Activated T-helper 2 cell treated with anti-CD3 and anti-CD28 coated beads, Interferon-gamma antibody, Interleukin-2, Interleukin-4, amounts not matched to agents 10 μg/mL and 5 μg/mL and 100 μg/mL, durations not matched to agents 14 hours and 24 hours and 36 hours (primary cell): ENCODE data around the gene CHST8. TPM values are rescaled to one million over a fixed set of nuclear protein-coding genes. Genes with fewer than 3 reads are reported as not detected.

Experiments
- DNase-seq: peaks from one replicate; pipeline ENCODE4 v3.0.0; 2021; ENCODE audit warnings: low spot score
- H3K27ac Mint-ChIP-seq: one replicate; pipeline ENCODE4 v1.8.0; 2021; ENCODE audit warnings: mixed read lengths
- H3K27me3 Mint-ChIP-seq: one replicate; pipeline ENCODE4 v1.8.0; 2021; ENCODE audit warnings: low read depth, mixed read lengths
- H3K36me3 Mint-ChIP-seq: one replicate; pipeline ENCODE4 v1.8.0; 2021; ENCODE audit warnings: low read depth, mixed read lengths
- H3K4me1 Mint-ChIP-seq: one replicate; pipeline ENCODE4 v1.8.0; 2021; ENCODE audit warnings: low read depth, mixed read lengths
- H3K4me3 Mint-ChIP-seq: one replicate; pipeline ENCODE4 v1.8.0; 2021; ENCODE audit warnings: low read depth, mild to moderate bottlenecking, moderate library complexity, mixed read lengths
- H3K9me3 Mint-ChIP-seq: one replicate; pipeline ENCODE4 v1.8.0; 2021; ENCODE audit warnings: mixed read lengths
- intact Hi-C: fragments of 100-400 bp; cut with micrococcal nuclease; formaldehyde crosslinking; loops from one replicate; pipeline ENCODE4 v1.15.1; 2023
- total RNA-seq: library from RNA; stranded (reverse); gene quantifications from 2 replicates; pipeline ENCODE4 v1.2.3, GENCODE V29; 2022

CHST8 gene
- total RNA-seq, 1 donor from 2014 or later = not detected

DNA sequence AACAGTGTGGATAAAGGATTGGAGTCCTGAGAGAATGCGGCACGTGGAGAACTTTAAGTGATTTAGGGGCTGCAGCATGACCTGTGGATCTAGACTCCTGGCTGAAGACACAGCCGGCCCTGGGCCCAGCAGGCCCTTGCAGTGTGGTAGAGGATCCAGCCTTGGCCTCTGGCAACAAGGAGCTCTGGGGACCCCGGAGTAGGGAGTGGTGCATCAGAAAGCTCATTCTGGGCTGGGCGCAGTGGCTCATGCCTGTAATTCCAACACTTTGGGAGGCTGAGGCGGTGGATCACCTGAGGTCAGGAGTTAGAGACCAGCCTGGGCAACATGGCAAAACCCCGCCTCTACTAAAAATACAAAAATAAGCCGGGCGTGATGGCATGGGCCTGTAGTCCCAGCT is 76.0 kb downstream of the CHST8 start:
- intact Hi-C loops = no loop called here
- Mint-ChIP-seq H3K4me1 (no peaks in the 10 kb centered on the region), H3K9me3 (no peaks in the 10 kb centered on the region), H3K4me3 (no peak overlapping the region), H3K27ac (no peak overlapping the region), H3K36me3 (no peaks in the 10 kb centered on the region), H3K27me3 (no peaks in the 10 kb centered on the region)
- DNase-seq = no peak

DNA sequence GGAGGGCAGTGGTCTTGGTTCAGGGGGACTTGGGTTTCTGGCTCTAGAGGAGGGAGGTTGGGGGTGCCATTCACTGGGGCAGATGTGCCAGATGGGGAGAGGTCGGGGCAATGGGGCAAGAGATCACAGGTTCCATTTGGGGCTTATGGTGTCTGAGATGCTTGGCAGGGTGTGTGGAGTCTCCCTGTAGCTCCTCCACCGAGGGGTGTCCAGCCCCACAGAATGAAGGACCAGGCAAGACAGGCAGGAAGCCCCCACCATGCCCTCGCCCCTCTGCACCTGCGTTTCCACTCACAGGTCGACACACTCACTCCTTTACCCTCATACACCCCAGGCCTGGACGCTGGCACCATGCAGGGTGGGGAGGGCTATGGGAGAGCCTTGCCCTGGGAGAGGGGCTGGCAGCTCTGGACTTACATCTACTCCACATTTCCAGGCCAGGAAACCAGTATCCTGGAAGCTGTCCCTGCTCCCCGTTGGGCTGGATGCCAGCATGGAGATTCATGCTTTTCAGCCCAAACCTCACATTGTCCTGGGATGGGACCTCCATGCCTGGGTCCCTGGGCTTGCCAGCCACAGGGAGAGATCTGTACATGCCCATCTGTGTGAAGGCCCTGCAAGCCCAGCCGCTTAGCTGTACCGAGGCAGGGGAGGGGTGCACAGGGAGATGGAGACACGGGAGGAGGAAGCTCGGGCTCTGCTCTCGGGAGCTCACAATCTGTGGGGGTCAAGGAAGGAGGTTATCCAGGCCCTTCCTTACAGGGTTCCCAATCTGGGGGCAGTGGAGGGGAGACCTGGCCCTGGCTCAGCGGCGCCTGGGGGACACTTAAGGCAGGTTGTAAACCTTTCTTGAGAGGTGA is 77.1 kb downstream of the CHST8 start:
- Mint-ChIP-seq H3K27ac (no peak overlapping the region), H3K4me3 (no peak overlapping the region), H3K27me3 (no peaks in the 10 kb centered on the region), H3K4me1 (no peaks in the 10 kb centered on the region), H3K9me3 (no peaks in the 10 kb centered on the region), H3K36me3 (no peaks in the 10 kb centered on the region)
- intact Hi-C loops = no loop called here
- no peak for DNase-seq

DNA sequence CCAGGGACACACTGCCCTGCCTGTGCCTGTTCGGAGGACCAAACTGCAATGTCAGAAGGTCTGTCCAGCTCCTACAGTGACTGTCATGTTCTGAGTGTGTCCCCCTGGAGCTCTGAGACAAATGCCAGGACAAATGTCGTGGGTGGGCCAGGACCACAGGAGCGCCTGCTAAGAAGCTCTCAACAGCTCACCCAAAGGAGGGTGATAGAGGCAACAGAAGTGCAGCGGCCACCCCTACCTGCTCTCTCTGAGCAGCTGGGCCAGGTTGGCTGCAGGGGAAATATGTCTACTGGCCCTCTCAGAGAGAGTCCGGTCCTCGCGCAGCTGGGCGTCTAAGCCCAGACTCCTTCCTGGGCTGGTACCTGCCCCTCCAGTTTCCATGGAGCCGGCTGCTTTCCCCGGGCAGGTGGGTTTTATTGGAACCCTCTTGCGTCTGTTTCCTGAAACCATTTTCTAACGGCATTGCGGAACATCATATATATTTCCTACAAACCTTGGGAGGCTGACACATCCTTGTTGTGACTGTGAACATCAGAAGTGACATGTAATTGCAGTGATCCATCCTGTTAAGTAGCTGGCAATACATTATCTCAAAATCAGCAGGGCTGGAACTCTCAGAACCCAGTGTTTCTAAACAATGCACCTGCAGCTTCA is 78.1 kb downstream of the CHST8 start:
- no peak overlapping the region for H3K4me3 Mint-ChIP-seq
- H3K36me3 Mint-ChIP-seq = no peaks in the 10 kb centered on the region
- intact Hi-C loops = no loop called here
- no peaks in the 10 kb centered on the region for H3K4me1 Mint-ChIP-seq
- H3K9me3 Mint-ChIP-seq = no peaks in the 10 kb centered on the region
- H3K27me3 Mint-ChIP-seq = no peaks in the 10 kb centered on the region
- DNase-seq = no peak
- H3K27ac Mint-ChIP-seq = no peak overlapping the region

GRCh38 chr19:33700408-33701013 is 78.8 kb downstream of the CHST8 start:
- Mint-ChIP-seq H3K27ac (no peak overlapping the region), H3K36me3 (no peaks in the 10 kb centered on the region), H3K9me3 (no peaks in the 10 kb centered on the region), H3K27me3 (no peaks in the 10 kb centered on the region), H3K4me1 (no peaks in the 10 kb centered on the region), H3K4me3 (no peak overlapping the region)
- intact Hi-C loops = no loop called here
- DNase-seq = no peak

GRCh38 chr19:33701565-33701964 is 79.8 kb downstream of the CHST8 start:
- Mint-ChIP-seq H3K4me1 (no peaks in the 10 kb centered on the region), H3K27me3 (no peaks in the 10 kb centered on the region), H3K9me3 (no peaks in the 10 kb centered on the region), H3K27ac (no peak overlapping the region), H3K36me3 (no peaks in the 10 kb centered on the region), H3K4me3 (no peak overlapping the region)
- no peak for DNase-seq
- intact Hi-C loops = no loop called here

- no peak overlapping the region for H3K4me3 Mint-ChIP-seq
- no peaks in the 10 kb centered on the region for H3K4me1 Mint-ChIP-seq
- H3K36me3 Mint-ChIP-seq = no peaks in the 10 kb centered on the region
- H3K27me3 Mint-ChIP-seq = no peaks in the 10 kb centered on the region
- no peaks in the 10 kb centered on the region for H3K9me3 Mint-ChIP-seq
- no peak overlapping the region for H3K27ac Mint-ChIP-seq
- no peak for DNase-seq
- intact Hi-C loops = no loop called here
These were observed 81.1 kb downstream of the CHST8 start for GRCh38 chr19:33702606-33703437.

DNA sequence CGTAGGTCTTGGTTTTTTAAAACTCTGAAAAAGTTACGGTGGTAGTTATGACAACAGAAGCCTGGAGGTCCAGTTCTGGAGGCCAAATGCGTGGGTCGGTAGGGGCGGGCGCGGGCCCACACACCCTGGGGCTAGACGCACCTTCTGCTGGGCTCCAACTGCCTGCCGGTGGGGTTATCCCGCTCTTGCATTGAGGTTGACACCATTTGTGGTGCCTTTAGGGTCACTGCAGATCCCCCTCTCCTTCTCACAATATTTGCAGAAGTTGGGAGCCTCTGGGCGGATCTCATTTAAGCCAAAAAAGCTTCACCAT is 81.6 kb downstream of the CHST8 start:
- Mint-ChIP-seq H3K4me1 (no peaks in the 10 kb centered on the region), H3K4me3 (no peak overlapping the region), H3K36me3 (no peaks in the 10 kb centered on the region), H3K9me3 (no peaks in the 10 kb centered on the region), H3K27me3 (no peaks in the 10 kb centered on the region), H3K27ac (no peak overlapping the region)
- intact Hi-C loops = no loop called here
- DNase-seq = no peak

GRCh38 chr19:33703821-33704220 is 82.1 kb downstream of the CHST8 start:
- Mint-ChIP-seq H3K9me3 (no peaks in the 10 kb centered on the region), H3K27ac (no peak overlapping the region), H3K36me3 (no peaks in the 10 kb centered on the region), H3K27me3 (no peaks in the 10 kb centered on the region), H3K4me1 (no peaks in the 10 kb centered on the region), H3K4me3 (no peak overlapping the region)
- intact Hi-C loops = no loop called here
- DNase-seq = no peak

DNA sequence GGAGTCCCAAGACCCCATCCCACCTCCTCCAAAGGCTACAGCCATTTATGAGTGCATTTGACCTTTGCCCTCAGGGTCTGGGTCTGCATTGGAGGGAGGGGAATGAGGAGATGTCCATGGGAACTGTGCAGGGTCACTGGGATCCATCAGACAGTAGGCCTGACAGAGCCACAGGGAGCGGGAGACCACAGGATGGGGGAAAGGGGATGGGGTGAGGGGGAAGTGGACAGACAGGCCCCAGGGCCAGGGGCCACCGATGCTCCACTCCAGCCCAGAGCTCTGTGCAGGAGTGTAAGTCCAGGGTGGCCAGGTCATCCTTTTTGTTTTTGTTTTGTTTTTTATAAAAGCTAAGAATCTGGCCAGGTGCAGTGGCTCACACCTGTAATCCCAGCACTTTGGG is 82.5 kb downstream of the CHST8 start:
- no peaks in the 10 kb centered on the region for H3K27me3 Mint-ChIP-seq
- intact Hi-C loops = no loop called here
- no peaks in the 10 kb centered on the region for H3K36me3 Mint-ChIP-seq
- H3K9me3 Mint-ChIP-seq = no peaks in the 10 kb centered on the region
- no peaks in the 10 kb centered on the region for H3K4me1 Mint-ChIP-seq
- no peak overlapping the region for H3K27ac Mint-ChIP-seq
- no peak for DNase-seq
- no peak overlapping the region for H3K4me3 Mint-ChIP-seq

- H3K9me3 Mint-ChIP-seq = no peaks in the 10 kb centered on the region
- H3K27ac Mint-ChIP-seq = no peak overlapping the region
- H3K4me1 Mint-ChIP-seq = no peaks in the 10 kb centered on the region
- H3K36me3 Mint-ChIP-seq = no peaks in the 10 kb centered on the region
- no peak overlapping the region for H3K4me3 Mint-ChIP-seq
- H3K27me3 Mint-ChIP-seq = no peaks in the 10 kb centered on the region
- intact Hi-C loops = no loop called here
- DNase-seq = no peak
These were observed 83.5 kb downstream of the CHST8 start for GRCh38 chr19:33705090-33705847.

- no peak overlapping the region for H3K4me3 Mint-ChIP-seq
- no peaks in the 10 kb centered on the region for H3K36me3 Mint-ChIP-seq
- no peak overlapping the region for H3K27ac Mint-ChIP-seq
- intact Hi-C loops = no loop called here
- no peaks in the 10 kb centered on the region for H3K27me3 Mint-ChIP-seq
- H3K9me3 Mint-ChIP-seq = no peaks in the 10 kb centered on the region
- H3K4me1 Mint-ChIP-seq = no peaks in the 10 kb centered on the region
- DNase-seq = no peak
These were observed 84.1 kb downstream of the CHST8 start for GRCh38 chr19:33705860-33706259.

DNA sequence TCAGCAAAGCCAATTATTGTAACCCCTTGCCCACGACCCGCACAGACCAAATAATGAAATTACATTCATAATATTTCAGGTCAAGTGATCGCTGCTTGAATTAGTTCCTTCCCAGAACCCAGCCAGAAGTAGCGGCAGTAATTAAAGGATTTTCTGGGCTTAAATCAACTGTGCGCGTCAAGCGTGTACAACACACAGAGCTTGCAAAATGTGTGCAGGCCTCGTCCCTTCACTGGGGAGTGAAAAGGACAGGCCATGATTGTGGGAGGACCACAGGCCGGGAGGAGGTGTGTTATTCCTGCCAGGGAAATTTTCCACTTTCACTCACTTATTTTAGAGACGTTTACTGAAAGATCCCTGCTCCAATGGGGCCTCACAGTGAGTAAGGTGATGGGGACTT is 84.9 kb downstream of the CHST8 start:
- Mint-ChIP-seq H3K27ac (no peak overlapping the region), H3K4me1 (no peaks in the 10 kb centered on the region), H3K4me3 (no peak overlapping the region), H3K36me3 (no peaks in the 10 kb centered on the region), H3K27me3 (no peaks in the 10 kb centered on the region), H3K9me3 (no peaks in the 10 kb centered on the region)
- intact Hi-C loops = no loop called here
- DNase-seq = no peak
